ENCODE measurements around the gene ARSJ.

The ARSJ gene

GRCh38 chr4:113990886-113991285, 11.4 kb upstream of the ARSJ start:
- no peak for DNase-seq (ENCODE audit: extremely low read depth in 1 of 2, low read depth in 1 of 2)

GRCh38 chr4:113987382-113987941, 8.0 kb upstream of the ARSJ start:
- DNase-seq (ENCODE audit: extremely low read depth in 1 of 2, low read depth in 1 of 2) = no peak

GRCh38 chr4:113982181-113982580, 2.7 kb upstream of the ARSJ start:
- DNase-seq (ENCODE audit: extremely low read depth in 1 of 2, low read depth in 1 of 2) = no peak

GRCh38 chr4:113981591-113981990, 2.1 kb upstream of the ARSJ start:
- no peak for DNase-seq (ENCODE audit: extremely low read depth in 1 of 2, low read depth in 1 of 2)

GRCh38 chr4:113979905-113980615, 613 bp upstream of the ARSJ start:
- no peak for DNase-seq (ENCODE audit: extremely low read depth in 1 of 2, low read depth in 1 of 2)

- no peak for DNase-seq (ENCODE audit: extremely low read depth in 1 of 2, low read depth in 1 of 2)
Measured at GRCh38 chr4:113978561-113979147, 793 bp downstream of the ARSJ start.

GRCh38 chr4:113978105-113978504, 1.3 kb downstream of the ARSJ start:
- DNase-seq (ENCODE audit: extremely low read depth in 1 of 2, low read depth in 1 of 2) = no peak

- no peak for DNase-seq (ENCODE audit: extremely low read depth in 1 of 2, low read depth in 1 of 2)
Measured at GRCh38 chr4:113977526-113977855, 2.0 kb downstream of the ARSJ start.

GRCh38 chr4:113976741-113977525, 2.5 kb downstream of the ARSJ start:
- DNase-seq (ENCODE audit: extremely low read depth in 1 of 2, low read depth in 1 of 2) = no peak

- no peak for DNase-seq (ENCODE audit: extremely low read depth in 1 of 2, low read depth in 1 of 2)
Measured at GRCh38 chr4:113975578-113975977, 3.9 kb downstream of the ARSJ start.

GRCh38 chr4:113974467-113974866, 5.0 kb downstream of the ARSJ start:
- DNase-seq (ENCODE audit: extremely low read depth in 1 of 2, low read depth in 1 of 2) = no peak

GRCh38 chr4:113973345-113973744, 6.1 kb downstream of the ARSJ start:
- no peak for DNase-seq (ENCODE audit: extremely low read depth in 1 of 2, low read depth in 1 of 2)

GRCh38 chr4:113972781-113973180, 6.7 kb downstream of the ARSJ start:
- DNase-seq (ENCODE audit: extremely low read depth in 1 of 2, low read depth in 1 of 2) = no peak

- no peak for DNase-seq (ENCODE audit: extremely low read depth in 1 of 2, low read depth in 1 of 2)
Measured at GRCh38 chr4:113971706-113972360, 7.6 kb downstream of the ARSJ start.

- DNase-seq (ENCODE audit: extremely low read depth in 1 of 2, low read depth in 1 of 2) = no peak
Measured at GRCh38 chr4:113969709-113970334, 9.6 kb downstream of the ARSJ start.

- DNase-seq (ENCODE audit: extremely low read depth in 1 of 2, low read depth in 1 of 2) = no peak
Measured at GRCh38 chr4:113968473-113968872, 11.0 kb downstream of the ARSJ start.

GRCh38 chr4:113967687-113968086, 11.8 kb downstream of the ARSJ start:
- no peak for DNase-seq (ENCODE audit: extremely low read depth in 1 of 2, low read depth in 1 of 2)

GRCh38 chr4:113962719-113963265, 16.7 kb downstream of the ARSJ start:
- DNase-seq (ENCODE audit: extremely low read depth in 1 of 2, low read depth in 1 of 2) = no peak

GRCh38 chr4:113962016-113962347, 17.5 kb downstream of the ARSJ start:
- DNase-seq (ENCODE audit: extremely low read depth in 1 of 2, low read depth in 1 of 2) = no peak

- no peak for DNase-seq (ENCODE audit: extremely low read depth in 1 of 2, low read depth in 1 of 2)
Measured at GRCh38 chr4:113960684-113961321, 18.6 kb downstream of the ARSJ start.

All from stimulated activated CD8-positive, alpha-beta memory T cell treated with anti-CD3 and anti-CD28 coated beads, Interleukin-7, amount 100 ng/mL, for 48 hours (primary cell).